Gastrocnemius medialis (tissue), 4 donors: ENCODE measurements around the gene AMMECR1.

Source experiments
- CTCF ChIP-seq, 5 experiments: fragments of 450-650 bp in 3 of 5; fragments of 200-600 bp in 2 of 5; sonication (generic) in 2 of 5; IDR thresholded peaks in 4 of 5; conservative IDR thresholded peaks in 1 of 5; 1 replicate in 4 of 5; 2 replicates in 1 of 5; pipeline ENCODE4 v1.5.1; 2016 to 2019; ENCODE audit warnings: antibody characterized with exemption in 5 of 5, mild to moderate bottlenecking in 3 of 5, moderate library complexity in 3 of 5
- POLR2A ChIP-seq, 2 donors: fragments of 450-650 bp; IDR thresholded peaks; one replicate each; pipeline ENCODE4 v1.6.1; 2017; ENCODE audit warnings: antibody characterized with exemption in 2 of 2, mild to moderate bottlenecking in 2 of 2, moderate library complexity in 2 of 2

GRCh38 chrX:110159235-110159634 lies 158.7 kb downstream of the AMMECR1 start:
- TF ChIP-seq POLR2A (IDR thresholded peaks at IDR 0.05) (no peak), CTCF (IDR thresholded peaks at IDR 0.05 in 4 of 5, conservative IDR thresholded peaks at IDR 0.05 in 1 of 5) (no peak)
